Mesendoderm (in vitro differentiated cells): ENCODE measurements around the gene C11orf87.

Experiments
- DNase-seq: peaks from one replicate; pipeline ENCODE4 v3.0.0; 2013
- H2AK5ac ChIP-seq: 2 replicates; pipeline ENCODE4 v1.6.1; 2013; ENCODE audit warnings: low read length, inconsistent platforms
- H2BK120ac ChIP-seq: 2 replicates; pipeline ENCODE4 v1.6.1; 2013; ENCODE audit warnings: low read depth, mild to moderate bottlenecking, low read length, moderate library complexity, mixed read lengths
- H2BK15ac ChIP-seq: replicated peaks from 2 replicates; pipeline ENCODE4 v1.6.1; 2013; ENCODE audit warnings: low read depth, mild to moderate bottlenecking, moderate library complexity
- H2BK5ac ChIP-seq: 2 replicates; pipeline ENCODE4 v1.6.1; 2013; ENCODE audit warnings: low read length, inconsistent platforms
- H3K18ac ChIP-seq: 2 replicates; pipeline ENCODE4 v1.6.1; 2013; ENCODE audit warnings: mild to moderate bottlenecking, low read length, mixed read lengths
- H3K23ac ChIP-seq: one replicate; pipeline ENCODE4 v1.6.1; 2013; ENCODE audit warnings: low read length
- H3K27ac ChIP-seq: 2 replicates; pipeline ENCODE4 v1.5.1; 2013; ENCODE audit warnings: low read depth, mild to moderate bottlenecking, inconsistent platforms, low read length, moderate library complexity
- H3K27me3 ChIP-seq: 2 replicates; pipeline ENCODE4 v1.6.1; 2013; ENCODE audit warnings: low read length, control low read depth, mild to moderate bottlenecking, inconsistent platforms; ENCODE audit not compliant: insufficient read depth, poor library complexity
- H3K36me3 ChIP-seq: 2 replicates; pipeline ENCODE4 v1.6.1; 2013; ENCODE audit warnings: low read length, inconsistent platforms; ENCODE audit not compliant: control insufficient read depth, insufficient read depth
- H3K4ac ChIP-seq: one replicate; pipeline ENCODE4 v1.6.1; 2013; ENCODE audit warnings: low read depth, mild to moderate bottlenecking, low read length, moderate library complexity
- H3K4me1 ChIP-seq: 2 replicates; pipeline ENCODE4 v1.6.1; 2013; ENCODE audit warnings: low read depth, low read length, inconsistent platforms; ENCODE audit not compliant: control insufficient read depth
- H3K4me2 ChIP-seq: 2 replicates; pipeline ENCODE4 v1.6.1; 2013; ENCODE audit warnings: low read length
- H3K4me3 ChIP-seq: 2 replicates; pipeline ENCODE4 v1.5.1; 2013; ENCODE audit warnings: mild to moderate bottlenecking, low read length
- H3K56ac ChIP-seq: one replicate; pipeline ENCODE4 v1.6.1; 2013; ENCODE audit warnings: low read length
- H3K79me1 ChIP-seq: 2 replicates; pipeline ENCODE4 v1.6.1; 2013; ENCODE audit warnings: low read length, inconsistent platforms
- H3K79me2 ChIP-seq: 2 replicates; pipeline ENCODE4 v1.6.1; 2013; ENCODE audit warnings: mild to moderate bottlenecking, low read length; ENCODE audit not compliant: control insufficient read depth, insufficient read depth
- H3K9ac ChIP-seq: 2 replicates; pipeline ENCODE4 v1.6.1; 2013; ENCODE audit warnings: low read length, inconsistent platforms
- H4K5ac ChIP-seq: one replicate; pipeline ENCODE4 v1.6.1; 2013; ENCODE audit warnings: low read length
- H4K8ac ChIP-seq: one replicate; pipeline ENCODE4 v1.6.1; 2013; ENCODE audit warnings: low read depth, mild to moderate bottlenecking, control low read depth, low read length, moderate library complexity
- WGBS: extraction: QIAGEN DNeasy Blood & Tissue Kit; methylation state at CpG from one replicate; pipeline ENCODE4 v1.1.7; 2013; ENCODE audit warnings: low lambda C conversion rate, missing lambda C conversion rate; ENCODE audit not compliant: insufficient coverage; ENCODE audit errors: extremely low coverage; 5-methylcytosine and 5-hydroxymethylcytosine counted together

C11orf87 gene

GRCh38 chr11:109443052-109443451 is 21.1 kb downstream of the C11orf87 start:
- H3K4me1 ChIP-seq, result no peaks in the 10 kb centered on the region
- DNase-seq, result no peak
- H2BK120ac ChIP-seq, result no peak overlapping the region
- H3K4me2 ChIP-seq, result no peak overlapping the region
- no peak overlapping the region for H2BK5ac ChIP-seq
- no peak overlapping the region for H4K8ac ChIP-seq
- H3K18ac ChIP-seq, result no peak overlapping the region
- H2AK5ac ChIP-seq, result no peak overlapping the region
- H3K4me3 ChIP-seq, result no peak overlapping the region
- H3K9ac ChIP-seq, result no peak overlapping the region
- no peaks in the 10 kb centered on the region for H3K36me3 ChIP-seq
- no peaks in the 10 kb centered on the region for H3K79me2 ChIP-seq
- no peak overlapping the region for H3K27ac ChIP-seq
- no peaks in the 10 kb centered on the region for H3K27me3 ChIP-seq
- no peak overlapping the region for H3K4ac ChIP-seq
- H4K5ac ChIP-seq, result no peak overlapping the region
- no peak overlapping the region for H3K23ac ChIP-seq
- H3K79me1 ChIP-seq, result no peaks in the 10 kb centered on the region
- no CpG with 5 or more reads among the region's 1 CpG for WGBS
- no peak overlapping the region for H2BK15ac ChIP-seq
- H3K56ac ChIP-seq, result no peak overlapping the region

- no CpG with 5 or more reads among the region's 2 CpGs for WGBS
- Histone ChIP-seq H3K27ac (no peak overlapping the region), H3K56ac (no peak overlapping the region), H3K79me1 (no peaks in the 10 kb centered on the region), H3K27me3 (no peaks in the 10 kb centered on the region), H3K23ac (no peak overlapping the region), H2BK15ac (no peak overlapping the region), H3K18ac (no peak overlapping the region), H3K4ac (no peak overlapping the region), H4K8ac (no peak overlapping the region), H3K36me3 (no peaks in the 10 kb centered on the region), H4K5ac (no peak overlapping the region), H3K79me2 (no peaks in the 10 kb centered on the region), H3K9ac (no peak overlapping the region), H3K4me3 (no peak overlapping the region), H2BK5ac (no peak overlapping the region), H2BK120ac (no peak overlapping the region), H2AK5ac (no peak overlapping the region), H3K4me1 (no peaks in the 10 kb centered on the region), H3K4me2 (no peak overlapping the region)
- DNase-seq, result no peak
Measured at GRCh38 chr11:109454857-109455256, 32.9 kb downstream of the C11orf87 start.
